GM12878 (cell line): ENCODE results near the gene TRIOBP. TPM values are rescaled to one million over a fixed set of nuclear protein-coding genes. Genes with fewer than 3 reads are reported as not detected.

Experiments used
- GATAD2B ChIP-seq: fragments of 450-650 bp; conservative IDR thresholded peaks from 2 replicates; pipeline ENCODE4 v1.6.1; 2017; ENCODE audit warnings: low read depth, mild to moderate bottlenecking, moderate library complexity
- HCFC1 ChIP-seq: fragments of 150-350 bp; IDR thresholded peaks from 2 replicates; pipeline ENCODE4 v1.6.1; 2014; ENCODE audit warnings: low read length
- HDAC2 ChIP-seq: fragments of 200-600 bp; sonication (generic); IDR thresholded peaks from 2 replicates; pipeline ENCODE4 v1.6.1; 2017
- HDAC6 ChIP-seq: fragments of 200-600 bp; sonication (generic); IDR thresholded peaks from one replicate; pipeline ENCODE4 v1.8.0; 2017; ENCODE audit warnings: antibody characterized with exemption; ENCODE audit not compliant: unreplicated experiment
- IKZF1 ChIP-seq: fragments of 450-650 bp; conservative IDR thresholded peaks from 2 replicates; pipeline ENCODE4 v1.6.1; 2017; ENCODE audit warnings: antibody characterized with exemption, mild to moderate bottlenecking
- IKZF2 ChIP-seq, 2 experiments: fragments of 450-650 bp; IDR thresholded peaks; 2 replicates each; pipeline ENCODE4 v1.6.1; 2017; ENCODE audit warnings: mild to moderate bottlenecking in 2 of 2, moderate library complexity in 2 of 2
- IRF4 ChIP-seq: IDR thresholded peaks from 2 replicates; pipeline ENCODE4 v1.6.1; 2011; ENCODE audit warnings: low read depth, low read length
- NFXL1 ChIP-seq: fragments of 450-650 bp; IDR thresholded peaks from 2 replicates; pipeline ENCODE4 v1.6.1; 2017; ENCODE audit warnings: antibody characterized with exemption, mild to moderate bottlenecking, borderline replicate concordance
- PAX8 ChIP-seq: fragments of 450-650 bp; IDR thresholded peaks from 2 replicates; pipeline ENCODE4 v1.6.1; 2017; ENCODE audit warnings: mild to moderate bottlenecking, moderate library complexity
- POLR2AphosphoS5 ChIP-seq: IDR thresholded peaks from 2 replicates; pipeline ENCODE4 v1.6.1; 2011; ENCODE audit warnings: mild to moderate bottlenecking, low read length, inconsistent platforms
- RB1 ChIP-seq: fragments of 450-650 bp; formaldehyde crosslinking; IDR thresholded peaks from 2 replicates; pipeline ENCODE4 v1.6.1; 2017; ENCODE audit warnings: mild to moderate bottlenecking, borderline replicate concordance
- RBBP5 ChIP-seq: fragments of 200-600 bp; sonication (generic); conservative IDR thresholded peaks from 2 replicates; pipeline ENCODE4 v1.6.1; 2016
- RELA ChIP-seq: fragments of 450-650 bp; IDR thresholded peaks from 2 replicates; pipeline ENCODE4 v1.8.0; 2014; ENCODE audit warnings: borderline replicate concordance; ENCODE audit not compliant: partially characterized antibody
- SIX5 ChIP-seq: IDR thresholded peaks from 2 replicates; pipeline ENCODE4 v1.6.1; 2011; ENCODE audit warnings: mild to moderate bottlenecking, low read depth, low read length, moderate library complexity; ENCODE audit not compliant: severe bottlenecking
- SREBF2 ChIP-seq: IDR thresholded peaks from 2 replicates; pipeline ENCODE4 v1.6.1; 2012; ENCODE audit warnings: mild to moderate bottlenecking, low read length
- TARDBP ChIP-seq: IDR thresholded peaks from 2 replicates; pipeline ENCODE4 v1.6.1; 2016; ENCODE audit warnings: borderline replicate concordance
- TCF3 ChIP-seq: IDR thresholded peaks from 2 replicates; pipeline ENCODE4 v1.6.1; 2012; ENCODE audit warnings: low read depth, mild to moderate bottlenecking, low read length, borderline replicate concordance; ENCODE audit not compliant: insufficient read depth
- YBX1 ChIP-seq: fragments of 450-650 bp; IDR thresholded peaks from 2 replicates; pipeline ENCODE4 v1.6.1; 2016; ENCODE audit warnings: antibody characterized with exemption
- YY1 ChIP-seq: IDR thresholded peaks from 2 replicates; pipeline ENCODE4 v1.6.1; 2011; ENCODE audit warnings: low read depth, mild to moderate bottlenecking, low read length
- ZNF207 ChIP-seq: fragments of 450-650 bp; IDR thresholded peaks from 2 replicates; pipeline ENCODE4 v1.6.1; 2014; ENCODE audit warnings: antibody characterized with exemption, mild to moderate bottlenecking, borderline replicate concordance
- polyA plus RNA-seq, 11 experiments: library from polyadenylated mRNA; depleted of rRNA in 4 of 11; unstranded in 6 of 11; stranded (reverse) in 5 of 11; fragments of >200 nt; fragmentation: Nextera tagmentation in 4 of 11; fragmentation: Illumina TruSeq in 1 of 11; extraction: Ambion mirVana in 4 of 11; extraction: Trizol in 1 of 11; gene quantifications; 1 replicate in 1 of 11; 2 replicates in 10 of 11; pipeline versions ENCODE4 v1.2.1 to v1.2.3, GENCODE V29; 2011 to 2016; ENCODE audit warnings: inconsistent platforms in 2 of 11, missing spikeins in 2 of 11, low read depth in 1 of 11
- total RNA-seq, 4 experiments: library from RNA; depleted of rRNA in 3 of 4; stranded (reverse); fragments of >200 nt in 3 of 4; fragmentation: Illumina TruSeq in 1 of 4; extraction: Trizol in 1 of 4; gene quantifications; 2 replicates each; pipeline versions ENCODE4 v1.2.1 to v1.2.3, GENCODE V29; 2013 to 2021
- TF ChIP-seq, protein P1 (sequence below): IDR thresholded peaks from 2 replicates; pipeline ENCODE4 v1.6.1; 2012; ENCODE audit warnings: low read depth, low read length, improper control_type of control experiment
- TF ChIP-seq, protein P2 (sequence below): fragments of 150-350 bp; IDR thresholded peaks from 2 replicates; pipeline ENCODE4 v1.6.1; 2016; ENCODE audit warnings: low read depth, low read length
- TF ChIP-seq, protein P3 (sequence below): fragments of 450-650 bp; IDR thresholded peaks from 2 replicates; pipeline ENCODE4 v1.6.1; 2016; ENCODE audit warnings: mild to moderate bottlenecking

TRIOBP gene
- total and polyA plus RNA-seq, 10 of the 15 experiments (the other 5 are each of a cell fraction or from before 2014, with no cell fraction given): 0.21 to 23.6 (median 11.9) TPM

DNA sequence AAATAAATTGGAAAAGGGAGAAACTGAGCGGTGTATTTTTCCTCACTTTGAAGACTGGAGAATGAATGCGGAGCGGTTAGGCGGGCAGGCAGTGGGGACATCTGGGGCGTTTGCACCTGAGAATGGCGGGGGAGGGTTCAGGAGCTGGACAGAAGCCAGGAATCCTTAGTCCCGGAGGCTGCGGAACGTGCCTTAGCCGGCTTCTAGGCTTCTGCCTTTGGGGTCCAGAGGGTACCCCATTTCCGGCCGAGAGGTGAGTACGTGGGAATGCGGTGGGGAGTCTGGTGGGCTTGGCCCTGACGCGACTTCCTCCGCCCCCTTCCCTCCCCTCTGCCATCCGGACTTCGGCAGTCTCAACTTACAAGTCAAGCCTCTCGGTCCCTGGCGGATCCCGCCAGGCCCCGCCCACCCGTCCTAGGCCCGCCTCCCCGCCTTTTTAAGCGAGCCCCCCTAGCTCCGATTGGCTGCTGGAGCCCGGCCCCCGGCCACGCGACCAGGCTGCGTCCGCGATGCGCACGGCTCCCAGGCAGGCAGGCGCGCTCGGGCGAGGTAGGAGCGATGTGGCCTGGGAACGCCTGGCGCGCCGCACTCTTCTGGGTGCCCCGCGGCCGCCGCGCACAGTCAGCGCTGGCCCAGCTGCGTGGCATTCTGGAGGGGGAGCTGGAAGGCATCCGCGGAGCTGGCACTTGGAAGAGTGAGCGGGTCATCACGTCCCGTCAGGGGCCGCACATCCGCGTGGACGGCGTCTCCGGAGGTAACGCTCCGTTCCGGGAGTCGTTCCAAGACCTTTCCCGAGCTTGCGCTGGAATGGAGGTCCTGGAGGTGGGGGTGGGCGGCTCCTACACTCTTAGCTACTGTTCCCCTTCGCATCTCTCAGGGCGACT, 110.8 kb downstream of the TRIOBP start, which contains the start of gene GCAT (continued):
- 0 out of 2 replicates have a peak, but pooled peaks have one; percentile 12 for TF ChIP-seq YY1
- TF ChIP-seq YBX1: no peak
- no peak for TF ChIP-seq IRF4
- TF ChIP-seq TARDBP: no peak
- no peak for TF ChIP-seq RELA
- TF ChIP-seq GATAD2B: no peak
- TF ChIP-seq, protein P1, sequence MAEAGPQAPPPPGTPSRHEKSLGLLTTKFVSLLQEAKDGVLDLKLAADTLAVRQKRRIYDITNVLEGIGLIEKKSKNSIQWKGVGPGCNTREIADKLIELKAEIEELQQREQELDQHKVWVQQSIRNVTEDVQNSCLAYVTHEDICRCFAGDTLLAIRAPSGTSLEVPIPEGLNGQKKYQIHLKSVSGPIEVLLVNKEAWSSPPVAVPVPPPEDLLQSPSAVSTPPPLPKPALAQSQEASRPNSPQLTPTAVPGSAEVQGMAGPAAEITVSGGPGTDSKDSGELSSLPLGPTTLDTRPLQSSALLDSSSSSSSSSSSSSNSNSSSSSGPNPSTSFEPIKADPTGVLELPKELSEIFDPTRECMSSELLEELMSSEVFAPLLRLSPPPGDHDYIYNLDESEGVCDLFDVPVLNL: no peak
- TF ChIP-seq IKZF2 (IDR thresholded peaks at IDR 0.05): 0 out of 4 replicates have a peak, but pooled peaks of 1 of the 2 experiments have one; percentile 23
- TF ChIP-seq HDAC6: peak; percentile 78
- 0 out of 2 replicates have a peak, but pooled peaks have one; percentile 17 for TF ChIP-seq ZNF207
- TF ChIP-seq, protein P2, sequence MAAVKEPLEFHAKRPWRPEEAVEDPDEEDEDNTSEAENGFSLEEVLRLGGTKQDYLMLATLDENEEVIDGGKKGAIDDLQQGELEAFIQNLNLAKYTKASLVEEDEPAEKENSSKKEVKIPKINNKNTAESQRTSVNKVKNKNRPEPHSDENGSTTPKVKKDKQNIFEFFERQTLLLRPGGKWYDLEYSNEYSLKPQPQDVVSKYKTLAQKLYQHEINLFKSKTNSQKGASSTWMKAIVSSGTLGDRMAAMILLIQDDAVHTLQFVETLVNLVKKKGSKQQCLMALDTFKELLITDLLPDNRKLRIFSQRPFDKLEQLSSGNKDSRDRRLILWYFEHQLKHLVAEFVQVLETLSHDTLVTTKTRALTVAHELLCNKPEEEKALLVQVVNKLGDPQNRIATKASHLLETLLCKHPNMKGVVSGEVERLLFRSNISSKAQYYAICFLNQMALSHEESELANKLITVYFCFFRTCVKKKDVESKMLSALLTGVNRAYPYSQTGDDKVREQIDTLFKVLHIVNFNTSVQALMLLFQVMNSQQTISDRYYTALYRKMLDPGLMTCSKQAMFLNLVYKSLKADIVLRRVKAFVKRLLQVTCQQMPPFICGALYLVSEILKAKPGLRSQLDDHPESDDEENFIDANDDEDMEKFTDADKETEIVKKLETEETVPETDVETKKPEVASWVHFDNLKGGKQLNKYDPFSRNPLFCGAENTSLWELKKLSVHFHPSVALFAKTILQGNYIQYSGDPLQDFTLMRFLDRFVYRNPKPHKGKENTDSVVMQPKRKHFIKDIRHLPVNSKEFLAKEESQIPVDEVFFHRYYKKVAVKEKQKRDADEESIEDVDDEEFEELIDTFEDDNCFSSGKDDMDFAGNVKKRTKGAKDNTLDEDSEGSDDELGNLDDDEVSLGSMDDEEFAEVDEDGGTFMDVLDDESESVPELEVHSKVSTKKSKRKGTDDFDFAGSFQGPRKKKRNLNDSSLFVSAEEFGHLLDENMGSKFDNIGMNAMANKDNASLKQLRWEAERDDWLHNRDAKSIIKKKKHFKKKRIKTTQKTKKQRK: no peak
- TF ChIP-seq TCF3: no peak
- TF ChIP-seq POLR2AphosphoS5: peak; percentile 63; the same call in 1 of the 2 replicates
- TF ChIP-seq IKZF1: peak; percentile 87
- TF ChIP-seq RB1: peak; percentile 89; the same call in 1 of the 2 replicates
- no peak for TF ChIP-seq HDAC2
- TF ChIP-seq HCFC1: 0 out of 2 replicates have a peak, but pooled peaks have one; percentile 35
- TF ChIP-seq RBBP5: no peak
- TF ChIP-seq PAX8: no peak
- no peak for TF ChIP-seq NFXL1
- TF ChIP-seq SREBF2: no peak
- TF ChIP-seq SIX5: no peak
- TF ChIP-seq, protein P3, sequence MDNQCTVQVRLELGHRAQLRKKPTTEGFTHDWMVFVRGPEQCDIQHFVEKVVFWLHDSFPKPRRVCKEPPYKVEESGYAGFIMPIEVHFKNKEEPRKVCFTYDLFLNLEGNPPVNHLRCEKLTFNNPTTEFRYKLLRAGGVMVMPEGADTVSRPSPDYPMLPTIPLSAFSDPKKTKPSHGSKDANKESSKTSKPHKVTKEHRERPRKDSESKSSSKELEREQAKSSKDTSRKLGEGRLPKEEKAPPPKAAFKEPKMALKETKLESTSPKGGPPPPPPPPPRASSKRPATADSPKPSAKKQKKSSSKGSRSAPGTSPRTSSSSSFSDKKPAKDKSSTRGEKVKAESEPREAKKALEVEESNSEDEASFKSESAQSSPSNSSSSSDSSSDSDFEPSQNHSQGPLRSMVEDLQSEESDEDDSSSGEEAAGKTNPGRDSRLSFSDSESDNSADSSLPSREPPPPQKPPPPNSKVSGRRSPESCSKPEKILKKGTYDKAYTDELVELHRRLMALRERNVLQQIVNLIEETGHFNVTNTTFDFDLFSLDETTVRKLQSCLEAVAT: 0 out of 2 replicates have a peak, but pooled peaks have one; percentile 28
